Measurements from ENCODE around the gene PPM1L. TPM values are rescaled to one million over a fixed set of nuclear protein-coding genes. Genes with fewer than 3 reads are reported as not detected.

The PPM1L gene
- total RNA-seq, 1 donor from 2014 or later: 12.2 TPM

- Mint-ChIP-seq H3K36me3 (ENCODE audit: low read depth, unreplicated experiment) (no peaks in the 10 kb centered on the region), H3K4me3 (ENCODE audit: unreplicated experiment) (no peak overlapping the region), H3K9me3 (ENCODE audit: unreplicated experiment) (no peaks in the 10 kb centered on the region), H3K27ac (ENCODE audit: unreplicated experiment) (no peak overlapping the region), H3K4me1 (ENCODE audit: unreplicated experiment) (peaks cover 22% of the 10 kb centered on the region), H3K27me3 (ENCODE audit: unreplicated experiment) (no peaks in the 10 kb centered on the region)
- DNase-seq (ENCODE audit: low spot score): no peak
- TF ChIP-seq, protein P1, sequence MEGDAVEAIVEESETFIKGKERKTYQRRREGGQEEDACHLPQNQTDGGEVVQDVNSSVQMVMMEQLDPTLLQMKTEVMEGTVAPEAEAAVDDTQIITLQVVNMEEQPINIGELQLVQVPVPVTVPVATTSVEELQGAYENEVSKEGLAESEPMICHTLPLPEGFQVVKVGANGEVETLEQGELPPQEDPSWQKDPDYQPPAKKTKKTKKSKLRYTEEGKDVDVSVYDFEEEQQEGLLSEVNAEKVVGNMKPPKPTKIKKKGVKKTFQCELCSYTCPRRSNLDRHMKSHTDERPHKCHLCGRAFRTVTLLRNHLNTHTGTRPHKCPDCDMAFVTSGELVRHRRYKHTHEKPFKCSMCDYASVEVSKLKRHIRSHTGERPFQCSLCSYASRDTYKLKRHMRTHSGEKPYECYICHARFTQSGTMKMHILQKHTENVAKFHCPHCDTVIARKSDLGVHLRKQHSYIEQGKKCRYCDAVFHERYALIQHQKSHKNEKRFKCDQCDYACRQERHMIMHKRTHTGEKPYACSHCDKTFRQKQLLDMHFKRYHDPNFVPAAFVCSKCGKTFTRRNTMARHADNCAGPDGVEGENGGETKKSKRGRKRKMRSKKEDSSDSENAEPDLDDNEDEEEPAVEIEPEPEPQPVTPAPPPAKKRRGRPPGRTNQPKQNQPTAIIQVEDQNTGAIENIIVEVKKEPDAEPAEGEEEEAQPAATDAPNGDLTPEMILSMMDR (IDR thresholded peaks at IDR 0.05; ENCODE audit: unreplicated experiment): no peak
Observed at GRCh38 chr3:160780245-160780644, 24.2 kb downstream of the PPM1L start.

DNA sequence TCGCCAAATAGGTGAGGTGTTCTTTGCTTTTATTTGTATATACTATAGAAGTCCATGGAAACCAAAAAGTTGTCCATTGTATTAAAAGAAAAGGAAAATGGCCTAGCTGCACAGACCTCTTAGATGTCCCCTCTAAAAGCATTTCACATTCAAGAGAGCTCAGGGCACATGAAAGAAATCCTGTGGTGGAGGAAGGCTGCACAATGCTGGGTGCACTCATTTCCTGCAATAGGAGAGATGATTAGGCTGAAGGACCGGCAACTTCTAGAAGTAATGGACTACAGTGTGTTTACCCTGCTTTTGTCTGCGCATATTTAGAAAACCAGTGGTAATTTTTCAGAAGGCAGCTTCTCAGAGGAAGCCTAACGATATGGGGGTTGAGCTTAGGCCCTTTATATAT lies 25.4 kb downstream of the PPM1L start:
- Mint-ChIP-seq H3K9me3 (ENCODE audit: unreplicated experiment) (no peaks in the 10 kb centered on the region), H3K4me3 (ENCODE audit: unreplicated experiment) (no peak overlapping the region), H3K4me1 (ENCODE audit: unreplicated experiment) (peaks cover 22% of the 10 kb centered on the region), H3K36me3 (ENCODE audit: low read depth, unreplicated experiment) (no peaks in the 10 kb centered on the region), H3K27me3 (ENCODE audit: unreplicated experiment) (no peaks in the 10 kb centered on the region), H3K27ac (ENCODE audit: unreplicated experiment) (no peak overlapping the region)
- no peak for DNase-seq (ENCODE audit: low spot score)
- TF ChIP-seq, protein P1 (IDR thresholded peaks at IDR 0.05; ENCODE audit: unreplicated experiment): no peak

DNA sequence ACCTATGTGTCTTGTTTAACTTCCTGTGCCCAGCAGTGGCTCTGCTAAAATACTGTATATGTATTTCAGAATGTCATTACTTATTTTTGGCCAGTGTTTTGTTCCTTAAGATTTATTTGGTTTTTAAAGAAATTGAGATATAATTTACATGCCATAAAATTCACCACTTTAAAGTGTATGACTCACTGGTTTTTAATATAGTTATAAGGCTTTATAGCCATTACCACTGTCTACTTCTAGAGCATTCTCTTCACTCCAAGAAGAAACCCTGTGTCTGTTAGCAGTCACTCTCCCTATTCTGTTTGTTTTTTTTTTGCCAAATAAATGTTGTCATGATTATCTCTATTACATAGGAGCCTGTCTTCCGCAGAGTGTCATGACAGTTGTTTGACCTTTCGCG lies 25.8 kb downstream of the PPM1L start:
- Mint-ChIP-seq H3K27me3 (ENCODE audit: unreplicated experiment) (no peaks in the 10 kb centered on the region), H3K9me3 (ENCODE audit: unreplicated experiment) (no peaks in the 10 kb centered on the region), H3K36me3 (ENCODE audit: low read depth, unreplicated experiment) (no peaks in the 10 kb centered on the region), H3K4me3 (ENCODE audit: unreplicated experiment) (no peak overlapping the region), H3K4me1 (ENCODE audit: unreplicated experiment) (peaks cover 22% of the 10 kb centered on the region), H3K27ac (ENCODE audit: unreplicated experiment) (no peak overlapping the region)
- TF ChIP-seq, protein P1 (IDR thresholded peaks at IDR 0.05; ENCODE audit: unreplicated experiment): no peak
- no peak for DNase-seq (ENCODE audit: low spot score)

- Mint-ChIP-seq H3K36me3 (ENCODE audit: low read depth, unreplicated experiment) (no peaks in the 10 kb centered on the region), H3K9me3 (ENCODE audit: unreplicated experiment) (no peaks in the 10 kb centered on the region), H3K4me3 (ENCODE audit: unreplicated experiment) (no peak overlapping the region), H3K4me1 (ENCODE audit: unreplicated experiment) (peaks cover 20% of the 10 kb centered on the region), H3K27ac (ENCODE audit: unreplicated experiment) (no peak overlapping the region), H3K27me3 (ENCODE audit: unreplicated experiment) (no peaks in the 10 kb centered on the region)
- no peak for DNase-seq (ENCODE audit: low spot score)
- TF ChIP-seq, protein P1 (IDR thresholded peaks at IDR 0.05; ENCODE audit: unreplicated experiment): no peak
Observed at GRCh38 chr3:160784853-160785252, 28.8 kb downstream of the PPM1L start.

- Mint-ChIP-seq H3K36me3 (ENCODE audit: low read depth, unreplicated experiment) (no peaks in the 10 kb centered on the region), H3K27me3 (ENCODE audit: unreplicated experiment) (no peaks in the 10 kb centered on the region), H3K27ac (ENCODE audit: unreplicated experiment) (no peak overlapping the region), H3K4me1 (ENCODE audit: unreplicated experiment) (peaks cover 2% of the 10 kb centered on the region), H3K4me3 (ENCODE audit: unreplicated experiment) (no peak overlapping the region), H3K9me3 (ENCODE audit: unreplicated experiment) (no peaks in the 10 kb centered on the region)
- TF ChIP-seq, protein P1 (IDR thresholded peaks at IDR 0.05; ENCODE audit: unreplicated experiment): no peak
- no peak for DNase-seq (ENCODE audit: low spot score)
Observed at GRCh38 chr3:160790726-160791125, 34.7 kb downstream of the PPM1L start.

All from endothelial cell (in vitro differentiated cells).